ENCODE data around the gene RGS9.
"Not testable (repeated sequence)": the region's sequence is repeated elsewhere in the genome, so short reads cannot be mapped to it uniquely, and the experiment has no call there.

RGS9 gene

GRCh38 chr17:65137021-65137939, at the start of gene RGS9:
RGS9 (plus strand) TSS chr17:65137370; CDS start chr17:65137541, 171 bp downstream.
- DNase-seq (ENCODE audit: low read depth in 2 of 2): peak; percentile 63 to 69

DNA sequence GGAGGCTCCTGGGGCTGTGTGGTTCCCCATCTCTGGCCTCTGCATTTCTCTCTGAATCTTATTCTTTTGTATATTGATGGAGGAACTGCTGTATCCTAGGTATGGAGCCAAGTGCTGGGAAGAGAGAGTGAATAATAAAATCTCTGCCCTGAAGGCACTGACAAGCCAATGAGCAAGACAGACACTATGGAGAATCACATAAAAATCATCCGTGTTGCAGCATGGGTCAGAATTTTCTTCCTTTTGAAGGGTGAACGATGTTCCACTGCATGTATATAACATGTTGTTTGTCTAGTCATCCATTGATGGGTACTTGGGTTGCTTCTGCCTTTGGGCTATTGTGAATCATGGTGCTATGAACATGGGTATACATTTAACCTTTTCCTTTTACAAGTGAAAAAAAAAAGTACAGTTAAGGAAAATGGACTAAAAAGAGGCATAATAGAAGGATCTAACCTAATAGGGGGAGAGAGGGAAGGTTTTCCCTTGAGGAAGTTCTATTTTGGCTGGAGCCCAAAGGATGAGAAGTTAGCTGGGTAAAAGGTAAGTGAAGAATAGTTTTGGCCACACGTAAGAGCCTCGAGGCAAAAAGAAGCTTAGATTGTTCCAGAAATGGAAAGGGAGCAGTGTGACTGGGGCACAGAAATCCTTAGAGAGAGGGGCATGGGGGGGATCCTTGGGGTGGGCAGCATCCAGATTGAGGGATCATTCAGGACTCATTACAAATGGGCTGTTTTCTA, 48.4 kb upstream of the RGS9 start:
- no peak for DNase-seq (ENCODE audit: low read depth in 2 of 2)

DNA sequence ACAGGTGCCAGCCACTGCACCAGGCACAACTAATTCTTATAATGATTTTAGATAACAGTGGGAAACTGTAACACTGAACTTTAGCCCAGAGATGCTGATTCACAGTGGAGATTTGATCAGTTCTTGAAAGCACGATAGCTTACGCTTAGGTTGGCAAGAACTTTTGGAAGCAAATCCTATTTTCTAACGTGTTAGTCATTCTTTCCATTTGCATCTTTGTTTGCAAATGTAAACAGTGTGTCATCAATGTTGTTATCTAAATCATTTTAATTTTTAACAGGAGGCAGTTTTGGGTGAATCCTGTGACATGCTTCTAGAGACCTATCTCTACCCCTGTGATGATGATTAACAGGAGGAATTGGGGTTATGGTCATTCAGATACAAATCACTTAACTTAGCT, 44.9 kb upstream of the RGS9 start:
- DNase-seq (ENCODE audit: low read depth in 2 of 2): no peak

DNA sequence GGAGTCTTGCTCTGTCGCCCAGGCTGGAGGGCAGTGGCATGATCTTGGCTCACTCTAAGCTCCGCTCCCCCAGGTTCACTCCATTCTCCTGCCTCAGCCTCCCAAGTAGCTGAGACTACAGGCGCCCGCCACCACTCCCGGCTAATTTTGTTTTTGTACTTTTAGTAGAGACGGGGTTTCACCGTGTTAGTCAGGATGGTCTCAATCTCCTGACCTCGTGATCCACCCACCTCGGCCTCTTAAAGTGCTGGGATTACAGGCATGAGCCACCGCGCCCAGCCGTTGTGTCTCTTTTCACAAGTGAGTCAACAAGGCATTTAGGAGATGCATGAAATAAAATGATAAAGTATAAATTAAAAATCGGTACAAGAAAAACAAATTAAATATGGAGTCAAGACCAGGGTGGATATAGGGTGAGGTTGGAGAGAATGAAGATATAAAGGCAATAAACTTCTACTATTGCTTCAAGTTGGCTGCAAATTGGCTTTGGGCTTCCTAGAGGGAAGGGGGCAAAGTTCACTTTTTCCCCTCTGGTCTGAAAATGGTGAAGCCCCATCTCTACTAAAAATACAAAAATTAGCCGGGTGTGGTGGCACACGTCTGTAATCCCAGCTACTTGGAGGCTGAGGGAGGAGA, 44.3 kb upstream of the RGS9 start:
- not testable (repeated sequence) for DNase-seq (ENCODE audit: low read depth in 2 of 2)

DNA sequence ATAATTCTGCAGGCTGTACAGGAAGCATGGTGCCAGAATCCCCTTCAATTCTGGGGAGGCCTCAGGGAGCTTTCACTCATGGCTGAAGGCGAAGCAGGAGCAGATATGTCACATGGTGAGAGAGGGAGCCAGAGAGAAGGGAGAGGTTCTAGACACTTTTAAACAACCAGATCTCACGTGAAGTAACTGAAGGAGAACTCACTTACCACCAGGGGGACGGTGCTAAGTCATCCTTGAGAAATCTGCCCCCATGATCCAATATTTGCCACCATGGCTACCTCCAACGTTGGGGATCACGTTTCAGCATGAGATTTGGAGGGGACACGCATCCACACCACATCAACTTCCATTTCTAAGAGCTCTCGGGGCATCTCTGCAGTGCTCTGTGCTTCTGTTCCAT, 43.2 kb upstream of the RGS9 start:
- no peak for DNase-seq (ENCODE audit: low read depth in 2 of 2)

DNA sequence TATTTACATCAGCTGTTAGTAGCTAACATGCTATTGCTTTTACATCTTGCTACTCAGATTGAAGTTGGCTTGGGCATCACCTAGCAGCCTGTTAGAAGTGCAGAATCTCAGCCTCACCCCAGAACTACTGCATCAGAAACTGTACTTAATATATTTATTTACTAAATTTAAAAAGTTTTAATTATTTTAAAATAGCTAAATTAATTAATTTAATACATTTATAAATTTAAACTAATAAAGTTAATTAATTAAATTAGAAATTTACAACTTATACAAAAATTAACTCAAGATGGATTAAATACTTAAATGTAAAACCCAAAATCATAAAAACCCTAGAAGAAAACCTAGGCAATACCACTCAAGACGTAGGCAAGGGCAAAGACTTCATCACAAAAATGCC, 41.7 kb upstream of the RGS9 start:
- no peak for DNase-seq (ENCODE audit: low read depth in 2 of 2)

- not testable (repeated sequence) for DNase-seq (ENCODE audit: low read depth in 2 of 2)
These were observed 40.8 kb upstream of the RGS9 start for GRCh38 chr17:65096382-65096781.

DNA sequence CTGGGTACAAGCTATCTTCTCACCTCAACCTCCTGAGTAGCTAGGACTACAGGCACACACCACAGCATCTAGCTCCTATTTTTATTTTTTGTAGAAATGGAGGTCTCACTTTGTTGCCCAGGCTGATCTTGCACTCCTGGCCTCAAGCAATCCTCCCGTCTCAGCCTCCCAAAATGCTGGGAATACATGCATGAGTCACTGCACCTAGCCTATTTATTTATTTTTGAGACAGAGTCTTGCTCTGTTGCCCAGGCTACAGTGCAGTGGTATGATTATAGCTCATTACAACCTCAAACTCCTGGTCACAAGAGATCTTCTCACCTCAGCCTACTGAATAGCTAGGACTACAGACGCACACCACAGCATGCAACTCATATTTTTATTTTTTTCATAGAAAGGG, 40.1 kb upstream of the RGS9 start:
- DNase-seq (ENCODE audit: low read depth in 2 of 2): no peak

GRCh38 chr17:65099475-65099874, 37.7 kb upstream of the RGS9 start:
- DNase-seq (ENCODE audit: low read depth in 2 of 2): no peak

GRCh38 chr17:65099941-65100315, 37.2 kb upstream of the RGS9 start:
- peak; percentile 58 to 82 for DNase-seq (ENCODE audit: low read depth in 2 of 2)

- peak; percentile 55 to 66 for DNase-seq (ENCODE audit: low read depth in 2 of 2)
These were observed 36.6 kb upstream of the RGS9 start for GRCh38 chr17:65100316-65101140.

DNA sequence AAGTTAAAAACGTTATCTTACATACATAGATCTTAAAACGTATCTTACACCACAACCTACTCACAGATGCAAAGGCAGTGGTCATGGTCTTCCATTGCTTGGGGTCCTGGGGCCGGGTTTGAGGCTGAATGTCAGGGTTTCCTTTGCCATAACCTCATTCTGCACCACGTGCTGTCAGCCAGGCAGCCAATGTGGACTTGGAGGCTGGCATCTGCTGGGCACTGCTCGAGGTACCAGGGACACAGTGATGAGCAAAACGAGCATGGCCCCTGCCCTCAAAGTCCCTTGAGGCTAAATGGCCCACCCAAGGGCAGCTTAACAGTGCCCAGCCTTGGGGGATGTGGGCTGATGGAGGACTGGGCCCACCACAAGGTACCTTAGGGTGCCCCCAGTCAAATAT, 35.8 kb upstream of the RGS9 start:
- no peak for DNase-seq (ENCODE audit: low read depth in 2 of 2)

DNA sequence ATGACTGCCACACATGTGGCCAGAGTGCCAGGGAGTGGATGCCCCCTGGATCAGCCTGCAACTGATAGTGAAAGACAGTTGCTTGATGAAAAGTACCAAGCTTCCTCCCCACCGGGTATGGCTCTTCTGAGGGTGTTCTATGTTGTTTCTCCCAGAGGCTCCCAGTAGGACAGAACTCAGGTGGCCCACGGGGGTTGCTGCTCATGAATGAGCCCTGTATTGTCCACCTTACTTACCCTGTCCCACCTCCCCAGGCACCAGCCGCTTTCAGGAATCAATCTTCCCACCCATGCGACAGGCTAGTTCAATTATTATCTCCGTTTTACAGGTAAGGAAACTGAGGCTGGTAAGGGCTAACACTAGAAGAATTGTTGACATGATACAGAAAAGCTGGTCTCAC, 34.9 kb upstream of the RGS9 start:
- DNase-seq (ENCODE audit: low read depth in 2 of 2): no peak

DNA sequence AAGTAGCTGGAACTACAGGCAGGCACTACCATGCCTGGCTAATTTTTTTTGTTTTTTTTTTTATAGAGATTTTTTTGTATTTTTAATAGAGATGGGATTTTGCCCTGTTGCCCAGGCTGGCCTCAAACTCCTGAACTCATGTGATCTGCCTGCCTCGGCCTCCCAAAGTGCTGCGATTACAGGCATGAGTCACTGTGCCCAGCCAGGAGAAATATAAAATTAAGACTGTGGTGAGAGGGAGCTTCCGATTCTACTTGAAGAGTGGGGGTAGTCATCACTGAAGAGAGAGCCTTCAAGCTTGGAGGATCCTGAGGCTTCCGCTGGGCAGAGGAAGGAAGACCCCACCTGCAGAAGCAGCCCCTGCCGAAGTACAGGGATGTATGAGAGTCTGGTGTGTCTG, 34.4 kb upstream of the RGS9 start:
- DNase-seq (ENCODE audit: low read depth in 2 of 2): no peak

- no peak for DNase-seq (ENCODE audit: low read depth in 2 of 2)
These were observed 33.7 kb upstream of the RGS9 start for GRCh38 chr17:65103431-65103830.

DNA sequence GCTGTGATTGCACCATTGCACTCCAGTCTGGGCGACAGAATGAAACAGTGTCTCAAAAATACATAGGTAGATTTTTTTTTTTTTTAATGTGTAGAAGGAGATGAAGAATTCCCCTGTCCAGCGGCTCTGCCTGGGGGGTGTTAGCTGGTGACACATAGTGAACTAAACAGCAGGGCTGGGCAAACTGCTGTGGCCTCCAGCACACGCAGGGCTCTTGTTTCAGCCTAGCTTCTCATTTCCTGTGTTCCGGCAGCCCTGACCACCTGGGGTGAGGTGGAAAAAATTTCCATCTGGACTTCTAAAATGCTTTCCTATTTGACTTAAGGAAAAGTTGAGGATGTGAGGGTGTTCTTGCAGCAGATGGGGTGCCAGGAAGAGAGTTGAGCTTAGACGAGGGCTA, 33.3 kb upstream of the RGS9 start:
- DNase-seq (ENCODE audit: low read depth in 2 of 2): no peak

GRCh38 chr17:65104541-65104940, 32.6 kb upstream of the RGS9 start:
- DNase-seq (ENCODE audit: low read depth in 2 of 2): no peak

DNA sequence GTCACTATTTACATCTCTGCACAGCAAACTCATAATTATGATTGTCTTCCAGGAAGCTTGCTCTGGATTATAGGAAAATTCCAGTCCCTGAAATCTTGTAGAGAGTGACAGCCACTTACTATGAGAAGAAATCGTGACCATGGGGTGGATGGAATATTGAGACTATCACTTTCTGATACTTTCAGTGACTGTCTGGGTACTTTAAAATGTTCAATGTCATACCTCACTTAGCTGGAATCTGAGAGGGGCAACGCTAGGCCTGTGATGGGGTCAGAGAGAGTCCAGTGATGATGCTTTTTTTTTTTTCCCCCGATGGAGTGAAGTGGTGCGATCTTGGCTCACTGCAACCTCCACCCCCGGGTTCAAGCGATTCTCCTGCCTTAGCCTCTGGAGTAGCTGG, 32.2 kb upstream of the RGS9 start:
- DNase-seq (ENCODE audit: low read depth in 2 of 2): no peak

- DNase-seq (ENCODE audit: low read depth in 2 of 2): no peak
These were observed 29.0 kb upstream of the RGS9 start for GRCh38 chr17:65108152-65108551.

DNA sequence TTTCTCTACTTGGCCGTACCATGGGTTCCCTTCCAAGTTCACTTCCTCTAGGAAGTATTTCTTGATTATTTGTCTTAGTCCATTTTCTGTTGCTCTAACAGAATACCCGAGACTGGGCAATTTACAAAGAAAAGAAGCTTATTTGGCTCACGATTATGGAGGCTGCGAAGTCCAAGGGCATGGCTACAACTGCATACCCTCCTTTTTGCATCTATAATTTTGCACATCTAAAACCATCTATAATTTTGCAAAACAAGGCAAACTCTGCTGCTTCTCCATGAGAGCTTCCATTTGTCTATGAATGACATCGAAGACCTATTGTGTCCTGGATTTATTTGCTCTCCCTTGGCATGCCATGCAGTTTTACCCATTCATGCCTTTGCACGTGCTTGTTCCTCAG, 27.6 kb upstream of the RGS9 start:
- DNase-seq (ENCODE audit: low read depth in 2 of 2): no peak

DNA sequence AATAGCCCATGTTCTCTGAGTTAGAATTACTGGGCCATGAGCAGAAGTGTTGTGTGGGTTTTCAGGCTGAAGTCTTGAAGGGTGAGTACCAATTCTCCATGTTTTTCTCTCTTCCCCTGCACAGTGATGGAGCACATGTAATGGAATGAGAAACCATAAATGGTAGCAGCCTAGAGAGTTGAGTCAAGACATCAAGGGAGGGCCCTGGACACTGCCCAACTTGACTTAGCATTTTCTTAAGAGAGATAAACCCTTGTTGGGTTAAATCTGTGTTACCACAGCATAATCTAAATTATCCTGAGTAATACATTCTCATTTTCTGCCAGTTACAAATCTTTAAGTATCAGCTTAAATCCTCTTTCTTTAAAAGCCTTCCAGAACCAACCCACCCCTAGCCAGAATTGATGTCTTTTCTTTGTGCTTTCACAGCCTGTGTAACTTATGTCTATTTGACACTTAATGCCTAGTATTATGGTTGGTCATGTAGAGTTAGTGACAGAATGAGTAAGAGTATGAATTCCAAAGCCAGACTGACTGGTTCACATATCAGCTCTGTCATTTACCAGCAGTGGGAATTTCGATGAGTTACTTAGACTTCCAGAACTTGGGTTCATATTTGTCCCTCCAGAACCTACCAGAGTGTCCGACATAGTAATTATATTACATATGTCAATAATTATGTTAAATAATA, 27.0 kb upstream of the RGS9 start:
- no peak for DNase-seq (ENCODE audit: low read depth in 2 of 2)
